ENCODE measurements around the gene KRTAP6-3. TPM values are rescaled to one million over a fixed set of nuclear protein-coding genes. Genes with fewer than 3 reads are reported as not detected.

KRTAP6-3 gene
- total RNA-seq, 1 donor from 2014 or later, result not detected

DNA sequence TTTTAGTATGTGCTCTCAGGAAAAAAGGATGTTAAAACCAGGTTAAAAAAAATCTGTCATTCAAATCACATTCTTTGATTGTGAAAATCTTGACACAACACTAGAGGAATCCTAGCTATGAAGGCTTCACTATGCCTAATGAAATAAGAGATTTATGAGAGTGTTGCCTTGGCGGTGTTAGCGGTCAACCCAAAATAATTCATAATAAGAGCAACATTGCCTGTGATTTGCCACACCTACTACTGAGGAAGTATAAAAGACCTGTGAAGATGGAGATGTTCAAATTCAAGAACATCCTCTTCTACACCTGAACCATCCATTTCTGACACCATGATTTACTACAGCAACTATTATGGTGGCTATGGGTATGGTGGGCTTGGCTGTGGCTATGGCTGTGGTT, 23.9 kb downstream of the KRTAP6-3 start, which contains the start of gene KRTAP20-1:
TSS of gene KRTAP20-1 (plus strand) at position 301 of the 400 bp plus-strand sequence. CDS start at position 331, 30 bp downstream.
- no peaks in the 10 kb centered on the region for H3K27me3 Mint-ChIP-seq (ENCODE audit: unreplicated experiment)
- no peaks in the 10 kb centered on the region for H3K36me3 Mint-ChIP-seq (ENCODE audit: unreplicated experiment)
- H3K27ac Mint-ChIP-seq (ENCODE audit: unreplicated experiment), result no peak within 1 kb of the TSS
- peaks cover 4% of the 10 kb centered on the region for H3K4me1 Mint-ChIP-seq (ENCODE audit: unreplicated experiment)
- TF ChIP-seq, protein P1, sequence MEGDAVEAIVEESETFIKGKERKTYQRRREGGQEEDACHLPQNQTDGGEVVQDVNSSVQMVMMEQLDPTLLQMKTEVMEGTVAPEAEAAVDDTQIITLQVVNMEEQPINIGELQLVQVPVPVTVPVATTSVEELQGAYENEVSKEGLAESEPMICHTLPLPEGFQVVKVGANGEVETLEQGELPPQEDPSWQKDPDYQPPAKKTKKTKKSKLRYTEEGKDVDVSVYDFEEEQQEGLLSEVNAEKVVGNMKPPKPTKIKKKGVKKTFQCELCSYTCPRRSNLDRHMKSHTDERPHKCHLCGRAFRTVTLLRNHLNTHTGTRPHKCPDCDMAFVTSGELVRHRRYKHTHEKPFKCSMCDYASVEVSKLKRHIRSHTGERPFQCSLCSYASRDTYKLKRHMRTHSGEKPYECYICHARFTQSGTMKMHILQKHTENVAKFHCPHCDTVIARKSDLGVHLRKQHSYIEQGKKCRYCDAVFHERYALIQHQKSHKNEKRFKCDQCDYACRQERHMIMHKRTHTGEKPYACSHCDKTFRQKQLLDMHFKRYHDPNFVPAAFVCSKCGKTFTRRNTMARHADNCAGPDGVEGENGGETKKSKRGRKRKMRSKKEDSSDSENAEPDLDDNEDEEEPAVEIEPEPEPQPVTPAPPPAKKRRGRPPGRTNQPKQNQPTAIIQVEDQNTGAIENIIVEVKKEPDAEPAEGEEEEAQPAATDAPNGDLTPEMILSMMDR (IDR thresholded peaks at IDR 0.05), result no peak
- DNase-seq (ENCODE audit: extremely low spot score, unreplicated experiment), result no peak
- H3K9me3 Mint-ChIP-seq (ENCODE audit: unreplicated experiment), result peaks cover 9% of the 10 kb centered on the region
- H3K4me3 Mint-ChIP-seq (ENCODE audit: unreplicated experiment), result no peak within 1 kb of the TSS

DNA sequence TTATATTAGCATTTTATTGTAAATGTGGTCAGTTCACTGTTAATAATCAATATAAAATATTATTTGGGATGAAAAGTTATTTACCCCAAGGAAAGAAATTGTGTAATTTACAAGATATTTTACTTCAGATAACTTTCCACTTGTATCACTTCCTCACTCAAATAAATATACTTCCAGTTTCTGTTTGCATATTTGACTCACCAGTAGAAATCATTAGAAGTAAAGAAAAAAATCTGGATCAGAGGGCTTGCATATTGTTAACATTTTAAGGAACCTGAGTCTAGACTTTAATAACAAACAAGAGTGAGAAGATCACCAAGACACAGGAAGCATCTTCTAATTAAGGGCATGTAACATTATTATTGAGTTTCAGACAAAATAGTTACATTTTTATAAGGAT, 27.8 kb downstream of the KRTAP6-3 start:
- peaks cover 14% of the 10 kb centered on the region for H3K9me3 Mint-ChIP-seq (ENCODE audit: unreplicated experiment)
- peaks cover 6% of the 10 kb centered on the region for H3K4me1 Mint-ChIP-seq (ENCODE audit: unreplicated experiment)
- H3K36me3 Mint-ChIP-seq (ENCODE audit: unreplicated experiment), result no peaks in the 10 kb centered on the region
- no peak overlapping the region for H3K27ac Mint-ChIP-seq (ENCODE audit: unreplicated experiment)
- H3K4me3 Mint-ChIP-seq (ENCODE audit: unreplicated experiment), result no peak overlapping the region
- TF ChIP-seq, protein P1 (IDR thresholded peaks at IDR 0.05), result no peak
- H3K27me3 Mint-ChIP-seq (ENCODE audit: unreplicated experiment), result no peaks in the 10 kb centered on the region
- DNase-seq (ENCODE audit: extremely low spot score, unreplicated experiment), result no peak

DNA sequence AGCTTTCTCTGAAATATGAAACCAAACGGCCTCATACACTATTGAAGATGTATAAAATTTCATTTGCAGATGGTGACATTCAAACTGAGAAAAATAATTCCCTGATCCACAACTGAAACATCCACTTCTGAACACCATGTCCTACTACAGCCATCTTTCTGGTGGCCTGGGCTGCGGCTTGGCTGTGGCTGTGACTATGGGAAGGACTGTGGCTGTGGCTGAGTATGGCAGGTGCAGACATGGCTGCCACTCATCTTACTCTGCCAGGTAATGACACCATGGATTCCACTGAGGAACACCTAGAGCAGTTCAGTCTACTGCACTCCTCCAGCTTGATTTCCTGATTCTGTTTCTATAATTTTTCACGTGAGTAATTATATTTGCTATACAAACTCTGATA, 28.3 kb downstream of the KRTAP6-3 start, which contains the start of gene KRTAP20-4:
TSS of gene KRTAP20-4 (plus strand) at position 106 of the 400 bp plus-strand sequence.
- Mint-ChIP-seq H3K4me3 (ENCODE audit: unreplicated experiment) (no peak within 1 kb of the TSS), H3K27ac (ENCODE audit: unreplicated experiment) (no peak within 1 kb of the TSS), H3K36me3 (ENCODE audit: unreplicated experiment) (no peaks in the 10 kb centered on the region), H3K4me1 (ENCODE audit: unreplicated experiment) (peaks cover 6% of the 10 kb centered on the region), H3K27me3 (ENCODE audit: unreplicated experiment) (no peaks in the 10 kb centered on the region), H3K9me3 (ENCODE audit: unreplicated experiment) (peaks cover 15% of the 10 kb centered on the region)
- no peak for DNase-seq (ENCODE audit: extremely low spot score, unreplicated experiment)
- TF ChIP-seq, protein P1 (IDR thresholded peaks at IDR 0.05), result no peak

DNA sequence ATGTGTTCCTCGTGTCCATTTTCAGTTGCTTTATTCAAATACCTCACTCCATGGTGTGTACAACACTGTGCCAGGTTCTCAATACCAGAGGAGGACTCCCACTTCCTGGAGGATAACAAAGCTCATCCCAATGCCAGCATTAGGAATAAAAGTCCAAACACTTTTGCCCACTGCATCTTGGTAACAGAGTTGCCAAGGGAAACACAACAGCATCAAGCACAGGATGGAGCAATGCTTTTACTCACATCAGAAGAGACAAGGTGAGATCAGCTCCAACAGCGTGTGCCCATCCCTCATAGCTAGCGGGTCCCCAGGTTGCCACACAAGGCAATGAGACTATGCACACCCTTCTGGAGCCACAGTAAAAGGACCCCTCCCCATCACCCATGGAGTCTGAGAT, 31.1 kb downstream of the KRTAP6-3 start:
- TF ChIP-seq, protein P1 (IDR thresholded peaks at IDR 0.05), result no peak
- no peak overlapping the region for H3K4me3 Mint-ChIP-seq (ENCODE audit: unreplicated experiment)
- no peak for DNase-seq (ENCODE audit: extremely low spot score, unreplicated experiment)
- H3K4me1 Mint-ChIP-seq (ENCODE audit: unreplicated experiment), result peaks cover 6% of the 10 kb centered on the region
- H3K9me3 Mint-ChIP-seq (ENCODE audit: unreplicated experiment), result peaks cover 15% of the 10 kb centered on the region
- no peaks in the 10 kb centered on the region for H3K36me3 Mint-ChIP-seq (ENCODE audit: unreplicated experiment)
- no peak overlapping the region for H3K27ac Mint-ChIP-seq (ENCODE audit: unreplicated experiment)
- no peaks in the 10 kb centered on the region for H3K27me3 Mint-ChIP-seq (ENCODE audit: unreplicated experiment)

DNA sequence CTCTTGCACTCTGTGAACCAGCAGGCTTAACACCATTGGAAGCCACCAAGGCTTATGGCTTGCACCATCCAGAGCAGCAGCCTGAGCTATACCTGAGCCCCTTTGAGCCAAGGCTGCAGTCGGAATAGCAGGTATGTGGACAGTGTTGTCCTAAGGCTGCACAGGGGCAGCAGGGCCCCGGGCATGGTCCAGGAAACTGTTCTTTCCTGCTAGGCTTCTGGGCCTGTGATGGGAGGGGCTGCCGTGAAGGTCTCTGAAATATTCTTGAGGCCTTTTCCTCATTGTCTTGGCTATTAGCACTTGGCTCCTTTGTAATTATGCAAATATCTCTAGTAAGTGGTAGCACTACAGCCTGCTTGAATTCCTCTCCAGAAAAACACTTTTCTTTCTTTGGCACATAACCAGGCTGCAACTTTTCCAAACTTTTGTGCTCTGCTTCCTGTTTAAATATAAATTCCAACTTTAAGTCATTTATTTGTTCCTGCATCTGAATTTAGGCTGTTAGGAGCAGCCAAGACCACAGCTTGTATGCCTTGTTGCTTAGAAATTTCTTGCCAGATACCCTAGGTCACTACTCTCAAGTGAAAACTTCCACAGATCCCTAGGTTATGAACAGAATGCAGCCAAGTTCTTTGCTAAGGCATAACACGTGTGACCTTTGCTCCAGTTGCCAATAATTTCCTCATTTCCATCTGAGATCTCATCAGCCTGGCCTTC, 33.4 kb downstream of the KRTAP6-3 start:
- no peaks in the 10 kb centered on the region for H3K36me3 Mint-ChIP-seq (ENCODE audit: unreplicated experiment)
- H3K27me3 Mint-ChIP-seq (ENCODE audit: unreplicated experiment), result no peaks in the 10 kb centered on the region
- TF ChIP-seq, protein P1 (IDR thresholded peaks at IDR 0.05), result no peak
- peaks cover 9% of the 10 kb centered on the region for H3K9me3 Mint-ChIP-seq (ENCODE audit: unreplicated experiment)
- peaks cover 3% of the 10 kb centered on the region for H3K4me1 Mint-ChIP-seq (ENCODE audit: unreplicated experiment)
- no peak overlapping the region for H3K27ac Mint-ChIP-seq (ENCODE audit: unreplicated experiment)
- no peak for DNase-seq (ENCODE audit: extremely low spot score, unreplicated experiment)
- H3K4me3 Mint-ChIP-seq (ENCODE audit: unreplicated experiment), result no peak overlapping the region

Data from osteocyte (in vitro differentiated cells).